ENCODE data around the gene TDRD12.

The TDRD12 gene

GRCh38 chr19:32720936-32721250 is 1.3 kb downstream of the TDRD12 start:
- Histone ChIP-seq H3K79me2 (ENCODE audit: insufficient read depth, low read length) (no peaks in the 10 kb centered on the region), H3K27me3 (ENCODE audit: low read length) (no peaks in the 10 kb centered on the region), H3K9ac (ENCODE audit: low read length) (no peak overlapping the region), H3K4me2 (ENCODE audit: low read depth, low read length, poor library complexity, severe bottlenecking) (no peak overlapping the region), H3K9me3 (ENCODE audit: insufficient read depth, low read length) (no peaks in the 10 kb centered on the region), H3K9me2 (replicated peaks; ENCODE audit: insufficient read depth, low read length) (no peaks in the 10 kb centered on the region), H3K4me3 (ENCODE audit: insufficient read depth, low read length, poor library complexity, severe bottlenecking) (no peak overlapping the region), H3F3A (ENCODE audit: insufficient read depth) (no peaks in the 10 kb centered on the region), H2AFZ (ENCODE audit: low read depth, low read length, severe bottlenecking) (no peak overlapping the region), H3K27ac (ENCODE audit: low read depth, low read length) (no peak overlapping the region), H4K20me1 (ENCODE audit: low read depth, low read length) (no peaks in the 10 kb centered on the region), H3K36me3 (ENCODE audit: low read length) (no peaks in the 10 kb centered on the region)
- TF ChIP-seq EZH2phosphoT487 (conservative IDR thresholded peaks at IDR 0.05; ENCODE audit: low read length), result no peak
- no peak for TF ChIP-seq CTCF (IDR thresholded peaks at IDR 0.05; ENCODE audit: insufficient read depth, low read length, poor library complexity, severe bottlenecking)

- no peak overlapping the region for H3K27ac ChIP-seq (ENCODE audit: low read depth, low read length)
- TF ChIP-seq CTCF (IDR thresholded peaks at IDR 0.05; ENCODE audit: insufficient read depth, low read length, poor library complexity, severe bottlenecking) (no peak), EZH2phosphoT487 (conservative IDR thresholded peaks at IDR 0.05; ENCODE audit: low read length) (no peak)
- H3K4me2 ChIP-seq (ENCODE audit: low read depth, low read length, poor library complexity, severe bottlenecking), result no peak overlapping the region
- no peaks in the 10 kb centered on the region for H3K79me2 ChIP-seq (ENCODE audit: insufficient read depth, low read length)
- no peaks in the 10 kb centered on the region for H3K9me3 ChIP-seq (ENCODE audit: insufficient read depth, low read length)
- H3F3A ChIP-seq (ENCODE audit: insufficient read depth), result no peaks in the 10 kb centered on the region
- H3K4me3 ChIP-seq (ENCODE audit: insufficient read depth, low read length, poor library complexity, severe bottlenecking), result no peak overlapping the region
- H2AFZ ChIP-seq (ENCODE audit: low read depth, low read length, severe bottlenecking), result no peak overlapping the region
- H4K20me1 ChIP-seq (ENCODE audit: low read depth, low read length), result no peaks in the 10 kb centered on the region
- H3K36me3 ChIP-seq (ENCODE audit: low read length), result no peaks in the 10 kb centered on the region
- H3K27me3 ChIP-seq (ENCODE audit: low read length), result no peaks in the 10 kb centered on the region
- no peak overlapping the region for H3K9ac ChIP-seq (ENCODE audit: low read length)
- H3K9me2 ChIP-seq (replicated peaks; ENCODE audit: insufficient read depth, low read length), result no peaks in the 10 kb centered on the region
Observed at GRCh38 chr19:32735936-32736335, 16.4 kb downstream of the TDRD12 start.

GRCh38 chr19:32743021-32743420 is 23.5 kb downstream of the TDRD12 start:
- no peak overlapping the region for H2AFZ ChIP-seq (ENCODE audit: low read depth, low read length, severe bottlenecking)
- H3F3A ChIP-seq (ENCODE audit: insufficient read depth), result no peaks in the 10 kb centered on the region
- no peaks in the 10 kb centered on the region for H3K79me2 ChIP-seq (ENCODE audit: insufficient read depth, low read length)
- TF ChIP-seq CTCF (IDR thresholded peaks at IDR 0.05; ENCODE audit: insufficient read depth, low read length, poor library complexity, severe bottlenecking), result no peak
- no peak for TF ChIP-seq EZH2phosphoT487 (conservative IDR thresholded peaks at IDR 0.05; ENCODE audit: low read length)
- H3K27me3 ChIP-seq (ENCODE audit: low read length), result no peaks in the 10 kb centered on the region
- H3K4me2 ChIP-seq (ENCODE audit: low read depth, low read length, poor library complexity, severe bottlenecking), result no peak overlapping the region
- no peak overlapping the region for H3K27ac ChIP-seq (ENCODE audit: low read depth, low read length)
- no peak overlapping the region for H3K4me3 ChIP-seq (ENCODE audit: insufficient read depth, low read length, poor library complexity, severe bottlenecking)
- H3K9ac ChIP-seq (ENCODE audit: low read length), result no peak overlapping the region
- H3K36me3 ChIP-seq (ENCODE audit: low read length), result no peaks in the 10 kb centered on the region
- no peaks in the 10 kb centered on the region for H3K9me3 ChIP-seq (ENCODE audit: insufficient read depth, low read length)
- H4K20me1 ChIP-seq (ENCODE audit: low read depth, low read length), result no peaks in the 10 kb centered on the region
- H3K9me2 ChIP-seq (replicated peaks; ENCODE audit: insufficient read depth, low read length), result no peaks in the 10 kb centered on the region

- no peak overlapping the region for H3K27ac ChIP-seq (ENCODE audit: low read depth, low read length)
- H3K4me3 ChIP-seq (ENCODE audit: insufficient read depth, low read length, poor library complexity, severe bottlenecking), result no peak overlapping the region
- no peaks in the 10 kb centered on the region for H3K9me3 ChIP-seq (ENCODE audit: insufficient read depth, low read length)
- H2AFZ ChIP-seq (ENCODE audit: low read depth, low read length, severe bottlenecking), result no peak overlapping the region
- no peaks in the 10 kb centered on the region for H3K36me3 ChIP-seq (ENCODE audit: low read length)
- no peaks in the 10 kb centered on the region for H3F3A ChIP-seq (ENCODE audit: insufficient read depth)
- no peaks in the 10 kb centered on the region for H3K27me3 ChIP-seq (ENCODE audit: low read length)
- TF ChIP-seq EZH2phosphoT487 (conservative IDR thresholded peaks at IDR 0.05; ENCODE audit: low read length) (no peak), CTCF (IDR thresholded peaks at IDR 0.05; ENCODE audit: insufficient read depth, low read length, poor library complexity, severe bottlenecking) (no peak)
- H3K9ac ChIP-seq (ENCODE audit: low read length), result no peak overlapping the region
- H4K20me1 ChIP-seq (ENCODE audit: low read depth, low read length), result no peaks in the 10 kb centered on the region
- H3K9me2 ChIP-seq (replicated peaks; ENCODE audit: insufficient read depth, low read length), result no peaks in the 10 kb centered on the region
- H3K4me2 ChIP-seq (ENCODE audit: low read depth, low read length, poor library complexity, severe bottlenecking), result no peak overlapping the region
- H3K79me2 ChIP-seq (ENCODE audit: insufficient read depth, low read length), result no peaks in the 10 kb centered on the region
Observed at GRCh38 chr19:32743447-32743846, 23.9 kb downstream of the TDRD12 start.

All from SU-DHL-6 (cell line).